Endothelial cell of umbilical vein (primary cell): ENCODE results near the gene BACH2. TPM values are rescaled to one million over a fixed set of nuclear protein-coding genes. Genes with fewer than 3 reads are reported as not detected.

Experiments used
- BruUV-seq: library from RNA; stranded (reverse); fragments of 400-500 nt; replicated peaks from 2 replicates; lab custom pipeline; 2021; lab: Mats Ljungman, UMichigan
- CTCF ChIA-PET: fragments of 300-600, 350-600 bp; sonication (Branson Sonifier 250); formaldehyde crosslinking; loops from one replicate; lab custom pipeline; 2021; ENCODE audit warnings: antibody characterized with exemption, inconsistent platforms; lab: Charles Lee
- POLR2A ChIA-PET: fragments of 300-600, 350-600 bp; sonication (Branson Sonifier 250); formaldehyde crosslinking; loops from one replicate; lab custom pipeline; 2021; ENCODE audit warnings: antibody characterized with exemption, inconsistent platforms; lab: Charles Lee
- DNase-seq: peaks from one replicate; pipeline ENCODE4 v3.0.0-alpha.2; 2011; ENCODE audit warnings: low read depth, low spot score
- FAIRE-seq: peaks from 2 replicates; lab custom pipeline; 2011; peaks lifted over from hg19 to GRCh38; lab: Jason Lieb, UNC
- H2AFZ ChIP-seq: 2 replicates; pipeline ENCODE4 v1.6.0; 2012; ENCODE audit warnings: low read depth, low read length, control low read depth, inconsistent platforms
- H3K27ac ChIP-seq: 2 replicates; pipeline ENCODE4 v1.5.1; 2011; ENCODE audit warnings: low read depth, mild to moderate bottlenecking, control low read depth, low read length, moderate library complexity; ENCODE audit not compliant: insufficient read depth
- H3K27me3 ChIP-seq, 2 experiments: 2 replicates each; pipeline versions ENCODE4 v1.6.0 to v1.6.1; 2011; ENCODE audit warnings: low read length in 2 of 2, mixed read lengths in 1 of 2; ENCODE audit not compliant: control insufficient read depth in 2 of 2, insufficient read depth in 2 of 2
- H3K36me3 ChIP-seq, 2 experiments: 2 replicates in 1 of 2; 3 replicates in 1 of 2; pipeline ENCODE4 v1.5.1; 2011; ENCODE audit warnings: low read length in 2 of 2, mild to moderate bottlenecking in 1 of 2, moderate library complexity in 1 of 2; ENCODE audit not compliant: control insufficient read depth in 2 of 2, insufficient read depth in 2 of 2; ENCODE audit errors: extremely low read depth in 1 of 2
- H3K4me1 ChIP-seq: 3 replicates; pipeline ENCODE4 v1.5.1; 2011; ENCODE audit warnings: mild to moderate bottlenecking, low read length; ENCODE audit not compliant: control insufficient read depth, insufficient read depth; ENCODE audit errors: extremely low read depth
- H3K4me2 ChIP-seq: 2 replicates; pipeline ENCODE4 v1.6.1; 2011; ENCODE audit warnings: low read length, control low read depth, mixed read lengths; ENCODE audit not compliant: insufficient read depth
- H3K4me3 ChIP-seq, 3 experiments: fragments of 200-600 bp in 1 of 3; sonication (generic), shearing (Covaris generic) in 1 of 3; replicated peaks in 1 of 3; 2 replicates each; pipeline ENCODE4 v1.5.1; 2011 to 2016; ENCODE audit warnings: control low read depth in 3 of 3, low read length in 3 of 3, mild to moderate bottlenecking in 2 of 3, inconsistent platforms in 1 of 3, low read depth in 1 of 3, moderate library complexity in 1 of 3; ENCODE audit not compliant: insufficient read depth in 1 of 3
- H3K79me2 ChIP-seq: 2 replicates; pipeline ENCODE4 v1.6.0; 2012; ENCODE audit warnings: low read length, inconsistent platforms; ENCODE audit not compliant: control insufficient read depth, insufficient read depth
- H3K9ac ChIP-seq: replicated peaks from 2 replicates; pipeline ENCODE3; 2011; ENCODE audit warnings: low read length, control low read depth; ENCODE audit not compliant: insufficient read depth; ENCODE audit errors: extremely low read depth
- H3K9me1 ChIP-seq: replicated peaks from 3 replicates; pipeline ENCODE4 v1.6.0; 2011; ENCODE audit warnings: mild to moderate bottlenecking, low read length; ENCODE audit not compliant: control insufficient read depth, insufficient read depth; ENCODE audit errors: extremely low read depth
- H3K9me3 ChIP-seq: replicated peaks from 2 replicates; pipeline ENCODE4 v1.5.1; 2012; ENCODE audit warnings: low read length, inconsistent platforms; ENCODE audit not compliant: control insufficient read depth, insufficient read depth
- H4K20me1 ChIP-seq: replicated peaks from 2 replicates; pipeline ENCODE3; 2011; ENCODE audit warnings: mild to moderate bottlenecking, low read length; ENCODE audit not compliant: control insufficient read depth, insufficient read depth; ENCODE audit errors: extremely low read depth
- CTCF ChIP-seq, 2 donors: IDR thresholded peaks; 1 replicate in 1 of 2; 2 replicates in 1 of 2; pipeline ENCODE4 v1.5.1; 2011; ENCODE audit warnings: low read length in 2 of 2, mild to moderate bottlenecking in 2 of 2, moderate library complexity in 2 of 2, control low read depth in 1 of 2, inconsistent platforms in 1 of 2, low read depth in 1 of 2; ENCODE audit not compliant: insufficient read depth in 1 of 2; ENCODE audit errors: extremely low read depth in 1 of 2
- EZH2 ChIP-seq: IDR thresholded peaks from 2 replicates; pipeline ENCODE4 v1.6.1; 2012; ENCODE audit warnings: borderline replicate concordance, low read depth, mild to moderate bottlenecking, moderate library complexity, low read length, inconsistent platforms; ENCODE audit not compliant: severe bottlenecking
- FOS ChIP-seq: IDR thresholded peaks from 2 replicates; pipeline ENCODE4 v1.6.1; 2011; ENCODE audit warnings: mild to moderate bottlenecking, low read length, moderate library complexity, borderline replicate concordance; ENCODE audit not compliant: insufficient read depth
- GATA2 ChIP-seq: IDR thresholded peaks from 2 replicates; pipeline ENCODE4 v1.7.0; 2011; ENCODE audit warnings: low read depth, mild to moderate bottlenecking, moderate library complexity, mixed read lengths, low read length; ENCODE audit not compliant: insufficient read length, insufficient read depth
- JUN ChIP-seq: IDR thresholded peaks from 2 replicates; pipeline ENCODE4 v1.6.1; 2011; ENCODE audit warnings: borderline replicate concordance, low read depth; ENCODE audit not compliant: insufficient read length, insufficient read depth
- MYC ChIP-seq: IDR thresholded peaks from one replicate; pipeline ENCODE4 v1.6.1; 2011; ENCODE audit warnings: mild to moderate bottlenecking, low read depth, low read length
- POLR2A ChIP-seq: IDR thresholded peaks from 2 replicates; pipeline ENCODE4 v1.6.1; 2012; ENCODE audit warnings: low read depth, mild to moderate bottlenecking, control low read depth, low read length
- POLR2AphosphoS5 ChIP-seq: IDR thresholded peaks from 2 replicates; pipeline ENCODE4 v1.6.1; 2012; ENCODE audit warnings: low read depth, mild to moderate bottlenecking, control low read depth, low read length, moderate library complexity; ENCODE audit not compliant: insufficient read depth
- dilution Hi-C: fragments of 300-500 bp; cut with MboI; formaldehyde crosslinking; loops from one replicate; pipeline ENCODE4 v1.15.0; 2019; ENCODE audit warnings: low sequenced_read_pairs; ENCODE audit not compliant: extremely low pct_ligation_motif_present
- intact Hi-C: fragments of 100-400 bp; cut with micrococcal nuclease; formaldehyde crosslinking; loops from one replicate; pipeline ENCODE4 v1.10.0; 2022
- polyA plus RNA-seq, 4 experiments: library from polyadenylated mRNA; depleted of rRNA in 3 of 4; stranded (reverse) in 3 of 4; unstranded in 1 of 4; fragments of >200 nt; gene quantifications; 2 replicates each; pipeline versions ENCODE4 v1.2.1 to v1.2.3, GENCODE V29; 2011 to 2012; ENCODE audit warnings: missing spikeins in 1 of 4
- total RNA-seq: library from RNA; stranded (reverse); gene quantifications from 2 replicates; pipeline ENCODE4 v1.2.3, GENCODE V29; 2021

The BACH2 gene
- total and polyA plus RNA-seq, 2 donors (not counting 3 experiments of a cell fraction or from before 2014, with no cell fraction given) = 1.7 to 5.6 TPM

DNA sequence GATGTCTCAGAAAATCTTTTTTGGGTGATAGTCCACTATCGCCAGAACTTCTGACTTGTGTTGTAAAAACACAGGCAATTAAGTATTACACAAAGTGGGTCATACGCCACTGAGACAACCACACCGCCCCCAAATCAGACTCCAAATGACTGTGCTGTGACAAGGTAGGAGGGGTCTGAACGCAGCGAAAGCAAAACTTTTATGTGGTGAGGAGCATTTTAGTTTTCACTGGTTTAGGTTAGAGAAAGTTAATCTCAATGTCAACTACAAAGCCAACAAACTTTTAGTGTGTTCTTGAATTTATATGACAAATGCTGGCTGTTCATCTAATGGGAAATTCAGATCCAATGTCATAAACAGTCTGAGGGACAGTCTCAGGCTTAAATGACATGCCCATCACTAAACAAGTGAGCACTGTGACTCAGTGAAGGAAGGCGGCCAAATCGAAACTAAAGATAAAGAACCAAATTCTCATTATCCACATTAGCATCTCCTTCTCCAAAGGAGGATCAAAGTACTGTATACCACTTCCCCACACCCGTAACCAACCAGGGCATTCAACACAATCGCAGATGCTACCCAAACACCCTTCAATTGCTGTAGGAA, 215.7 kb downstream of the BACH2 start:
- H3K4me1 ChIP-seq = no peaks in the 10 kb centered on the region
- H3K27me3 ChIP-seq = peaks cover 8 to 24% of the 10 kb centered on the region in 2 experiments
- H3K9me3 ChIP-seq = no peaks in the 10 kb centered on the region
- TF ChIP-seq POLR2A = no peak
- no peak for TF ChIP-seq CTCF (IDR thresholded peaks at IDR 0.05; ENCODE audit: extremely low read depth in 1 of 2, insufficient read depth in 1 of 2, low read depth in 1 of 2, low read length in 2 of 2)
- TF ChIP-seq FOS = no peak
- no peak for TF ChIP-seq EZH2
- TF ChIP-seq JUN = no peak
- no peak for TF ChIP-seq GATA2
- no peak for TF ChIP-seq POLR2AphosphoS5
- no peak for TF ChIP-seq MYC
- no peaks in the 10 kb centered on the region for H3K79me2 ChIP-seq
- no peak overlapping the region for H3K4me3 ChIP-seq
- POLR2A ChIA-PET = no interaction called here
- H3K36me3 ChIP-seq = no peaks in the 10 kb centered on the region
- intact Hi-C loops = loop anchor here (10.0 kb wide), 1 partner anchor 106 kb away; no protein-coding TSS in a partner anchor
- H3K27ac ChIP-seq = no peak overlapping the region
- H3K9ac ChIP-seq = no peak overlapping the region
- H2AFZ ChIP-seq = no peak overlapping the region
- dilution Hi-C loops = no loop called here
- BruUV-seq = no TSS peak
- CTCF ChIA-PET = no interaction called here
- DNase-seq (no peak), FAIRE-seq (no peak)
- no peaks in the 10 kb centered on the region for H3K9me1 ChIP-seq
- no peak overlapping the region for H3K4me2 ChIP-seq
- H4K20me1 ChIP-seq = no peaks in the 10 kb centered on the region
